ENCODE data around the gene CYBA. TPM values are rescaled to one million over a fixed set of nuclear protein-coding genes. Genes with fewer than 3 reads are reported as not detected.

Gene CYBA
- polyA plus RNA-seq, 3 donors, result 1,168 to 2,376 (median 2,092) TPM

DNA sequence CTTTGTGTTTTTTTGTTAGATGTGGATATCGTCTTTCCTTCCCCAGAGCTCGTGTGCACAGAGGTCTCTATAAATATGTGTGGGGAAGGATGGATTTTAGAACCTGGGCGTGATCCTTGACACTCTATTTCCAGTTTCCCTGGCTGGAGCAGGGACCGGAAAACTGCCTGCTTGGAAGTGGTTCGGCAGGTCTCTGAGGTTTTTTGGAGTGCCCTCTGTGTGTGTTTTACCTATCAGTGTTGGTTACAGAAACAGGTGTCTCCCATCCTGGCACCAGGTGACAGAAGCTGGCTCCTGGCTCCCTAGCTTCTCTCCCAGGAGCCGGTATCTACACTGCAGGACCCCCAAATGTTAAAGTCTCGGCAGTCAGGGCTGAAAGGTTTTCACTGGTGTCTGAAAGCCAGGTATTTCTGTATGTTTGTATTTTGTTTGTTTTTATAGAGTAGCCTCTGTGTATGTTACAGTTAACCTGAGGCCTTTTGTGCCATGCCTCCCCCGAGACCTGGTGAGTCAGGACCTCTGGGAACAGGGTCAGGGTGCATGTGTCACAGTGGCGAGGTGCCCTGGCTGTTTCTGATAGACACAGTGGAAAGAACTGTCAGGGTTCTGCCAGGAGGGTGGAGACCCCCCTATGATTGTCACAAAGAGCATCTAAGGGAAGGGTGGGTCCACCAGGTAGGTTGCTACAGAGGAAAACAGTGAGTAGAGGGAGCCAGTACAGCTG lies 49.4 kb downstream of the CYBA start:
- Mint-ChIP-seq H3K27me3 (ENCODE audit: low read depth in 3 of 3) (peaks cover 0 to 6% (median 0%) of the 10 kb centered on the region in 3 donors), H3K4me3 (no peak overlapping the region), H3K4me1 (peaks cover 30% of the 10 kb centered on the region), H3K36me3 (peaks cover 55 to 83% of the 10 kb centered on the region in 2 donors), H3K9me3 (peaks cover 0 to 3% (median 0%) of the 10 kb centered on the region in 7 donors), H3K27ac (peak overlapping the region in 1 of 7 donors; percentile 66)
- H3K79me2 ChIP-seq (ENCODE audit: insufficient read depth, low read length), result peaks cover 10% of the 10 kb centered on the region
- H3K27me3 ChIP-seq (ENCODE audit: control insufficient read depth in 2 of 2, insufficient read depth in 2 of 2, low read length in 2 of 2), result no peaks in the 10 kb centered on the region
- no peak overlapping the region for H3K9ac ChIP-seq (ENCODE audit: insufficient read depth, low read length, poor library complexity, severe bottlenecking)
- peaks cover 11% of the 10 kb centered on the region for H4K20me1 ChIP-seq (ENCODE audit: insufficient read depth, low read length)
- H3K4me2 ChIP-seq (replicated peaks; ENCODE audit: extremely low read depth, low read length, poor library complexity, severe bottlenecking), result no peak overlapping the region
- DNase-seq, result no peak
- H2AFZ ChIP-seq (ENCODE audit: insufficient read depth, low read depth, low read length, poor library complexity, severe bottlenecking), result no peak overlapping the region
- H3K4me1 ChIP-seq (ENCODE audit: control insufficient read depth in 1 of 2, insufficient read depth in 2 of 2, low read length in 2 of 2), result peaks cover 25 to 26% of the 10 kb centered on the region in 2 donors
- TF ChIP-seq, protein P1, sequence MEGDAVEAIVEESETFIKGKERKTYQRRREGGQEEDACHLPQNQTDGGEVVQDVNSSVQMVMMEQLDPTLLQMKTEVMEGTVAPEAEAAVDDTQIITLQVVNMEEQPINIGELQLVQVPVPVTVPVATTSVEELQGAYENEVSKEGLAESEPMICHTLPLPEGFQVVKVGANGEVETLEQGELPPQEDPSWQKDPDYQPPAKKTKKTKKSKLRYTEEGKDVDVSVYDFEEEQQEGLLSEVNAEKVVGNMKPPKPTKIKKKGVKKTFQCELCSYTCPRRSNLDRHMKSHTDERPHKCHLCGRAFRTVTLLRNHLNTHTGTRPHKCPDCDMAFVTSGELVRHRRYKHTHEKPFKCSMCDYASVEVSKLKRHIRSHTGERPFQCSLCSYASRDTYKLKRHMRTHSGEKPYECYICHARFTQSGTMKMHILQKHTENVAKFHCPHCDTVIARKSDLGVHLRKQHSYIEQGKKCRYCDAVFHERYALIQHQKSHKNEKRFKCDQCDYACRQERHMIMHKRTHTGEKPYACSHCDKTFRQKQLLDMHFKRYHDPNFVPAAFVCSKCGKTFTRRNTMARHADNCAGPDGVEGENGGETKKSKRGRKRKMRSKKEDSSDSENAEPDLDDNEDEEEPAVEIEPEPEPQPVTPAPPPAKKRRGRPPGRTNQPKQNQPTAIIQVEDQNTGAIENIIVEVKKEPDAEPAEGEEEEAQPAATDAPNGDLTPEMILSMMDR (IDR thresholded peaks at IDR 0.05), result no peak
- H3K27ac ChIP-seq (ENCODE audit: low read depth in 1 of 2, low read length in 2 of 2), result peak overlapping the region in 1 of 2 donors; percentile 75
- intact Hi-C loops (cut with micrococcal nuclease), result no loop called here
- H3K4me3 ChIP-seq (replicated peaks in 1 of 3; ENCODE audit: low read depth in 2 of 3, low read length in 3 of 3), result no peak overlapping the region
- 97% methylated on average over 6 of the region's 9 CpGs for WGBS (ENCODE audit: insufficient coverage)
- peaks cover 40 to 77% of the 10 kb centered on the region in 2 donors for H3K36me3 ChIP-seq (replicated peaks in 1 of 2; ENCODE audit: control insufficient read depth in 1 of 2, insufficient read depth in 2 of 2, low read length in 2 of 2)
- H3K9me3 ChIP-seq (replicated peaks in 1 of 2; ENCODE audit: control insufficient read depth in 1 of 2, insufficient read depth in 1 of 2, low read length in 2 of 2), result no peaks in the 10 kb centered on the region

DNA sequence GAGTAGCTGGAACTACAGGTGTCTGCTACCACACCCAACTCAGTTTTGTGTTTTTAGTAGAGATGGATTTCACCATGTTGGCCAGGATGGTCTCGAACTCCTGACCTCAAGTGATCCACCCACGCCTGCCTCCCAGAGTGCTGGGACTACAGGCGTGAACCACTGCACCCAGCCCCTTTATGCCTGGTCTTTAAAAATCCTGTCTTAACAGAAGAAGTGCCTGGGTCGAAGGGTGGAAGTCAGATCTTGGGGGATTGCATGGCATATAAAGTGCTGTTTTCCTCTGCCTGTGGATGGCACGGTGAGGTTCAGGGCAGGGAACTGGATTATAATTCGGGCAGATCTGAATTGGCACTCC lies 50.3 kb downstream of the CYBA start:
- H3K9ac ChIP-seq (ENCODE audit: insufficient read depth, low read length, poor library complexity, severe bottlenecking), result no peak overlapping the region
- WGBS (ENCODE audit: insufficient coverage), result 96% methylated on average over 5 of the region's 6 CpGs

More for the DNA sequence above, 50.3 kb downstream of the CYBA start:
- H3K36me3 ChIP-seq (replicated peaks in 1 of 2; ENCODE audit: control insufficient read depth in 1 of 2, insufficient read depth in 2 of 2, low read length in 2 of 2), result peaks cover 30 to 68% of the 10 kb centered on the region in 2 donors
- peak overlapping the region; percentile 59 to 75 for H3K27ac ChIP-seq (ENCODE audit: low read depth in 1 of 2, low read length in 2 of 2)
- no peak for DNase-seq
- H3K4me3 Mint-ChIP-seq, result no peak overlapping the region
- H3K27ac Mint-ChIP-seq, result peak overlapping the region in 6 of 7 donors; percentile 15 to 95 (median 89)
- no peak overlapping the region for H3K4me2 ChIP-seq (replicated peaks; ENCODE audit: extremely low read depth, low read length, poor library complexity, severe bottlenecking)
- H3K36me3 Mint-ChIP-seq, result peaks cover 51 to 79% of the 10 kb centered on the region in 2 donors
- no peaks in the 10 kb centered on the region for H3K27me3 ChIP-seq (ENCODE audit: control insufficient read depth in 2 of 2, insufficient read depth in 2 of 2, low read length in 2 of 2)
- TF ChIP-seq, protein P1 (IDR thresholded peaks at IDR 0.05), result no peak
- H3K9me3 Mint-ChIP-seq, result peaks cover 0 to 3% (median 0%) of the 10 kb centered on the region in 7 donors
- peaks cover 25 to 26% of the 10 kb centered on the region in 2 donors for H3K4me1 ChIP-seq (ENCODE audit: control insufficient read depth in 1 of 2, insufficient read depth in 2 of 2, low read length in 2 of 2)
- no peak overlapping the region for H3K4me3 ChIP-seq (replicated peaks in 1 of 3; ENCODE audit: low read depth in 2 of 3, low read length in 3 of 3)
- no peaks in the 10 kb centered on the region for H3K9me3 ChIP-seq (replicated peaks in 1 of 2; ENCODE audit: control insufficient read depth in 1 of 2, insufficient read depth in 1 of 2, low read length in 2 of 2)
- intact Hi-C loops (cut with micrococcal nuclease), result no loop called here
- H2AFZ ChIP-seq (ENCODE audit: insufficient read depth, low read depth, low read length, poor library complexity, severe bottlenecking), result no peak overlapping the region
- H3K27me3 Mint-ChIP-seq (ENCODE audit: low read depth in 3 of 3), result peaks cover 0 to 6% (median 0%) of the 10 kb centered on the region in 3 donors
- peaks cover 9% of the 10 kb centered on the region for H4K20me1 ChIP-seq (ENCODE audit: insufficient read depth, low read length)
- H3K4me1 Mint-ChIP-seq, result peaks cover 33% of the 10 kb centered on the region
- peaks cover 10% of the 10 kb centered on the region for H3K79me2 ChIP-seq (ENCODE audit: insufficient read depth, low read length)

Measured in CD14-positive monocyte (primary cell).